IMR-90 (cell line): Measurements from ENCODE around the gene COL13A1. TPM values are rescaled to one million over a fixed set of nuclear protein-coding genes. Genes with fewer than 3 reads are reported as not detected.

Experiments used
- ATAC-seq: fragments of 200-7000 bp; cut with Tn5 transposase; 2 replicates; pipeline ENCODE4 v1.9.1; 2020; ENCODE audit warnings: low read depth, mild to moderate bottlenecking, moderate library complexity
- BruUV-seq: library from RNA; stranded (reverse); fragments of 400-500 nt; replicated peaks from 2 replicates; lab custom pipeline; 2021; lab: Mats Ljungman, UMichigan
- CTCF ChIA-PET: fragments of 300-600 bp; formaldehyde crosslinking; extraction: SDS; loops from one replicate; lab custom pipeline; 2021; ENCODE audit warnings: antibody characterized with exemption; lab: Yijun Ruan, JAX
- POLR2A ChIA-PET: fragments of 300-600 bp; sonication (Branson Sonifier 250); formaldehyde crosslinking; loops from one replicate; lab custom pipeline; 2022; ENCODE audit warnings: antibody characterized with exemption; ENCODE audit not compliant: unreplicated experiment; lab: Charles Lee
- DNase-seq: peaks from one replicate; pipeline ENCODE4 v3.0.0; 2013
- H2AFZ ChIP-seq: replicated peaks from 2 replicates; pipeline ENCODE3; 2013; ENCODE audit warnings: low read length, mild to moderate bottlenecking; ENCODE audit not compliant: poor library complexity
- H2AK5ac ChIP-seq: 2 replicates; pipeline ENCODE4 v1.6.1; 2013; ENCODE audit warnings: low read depth, low read length, inconsistent platforms
- H2AK9ac ChIP-seq: replicated peaks from 2 replicates; pipeline ENCODE3; 2013; ENCODE audit warnings: mild to moderate bottlenecking, low read depth, low read length, moderate library complexity; ENCODE audit not compliant: poor library complexity
- H2BK120ac ChIP-seq: 2 replicates; pipeline ENCODE4 v1.6.1; 2013; ENCODE audit warnings: low read depth, low read length, inconsistent platforms
- H2BK15ac ChIP-seq: 3 replicates; pipeline ENCODE4 v1.6.1; 2013; ENCODE audit warnings: low read depth, low read length, inconsistent platforms
- H2BK20ac ChIP-seq: 2 replicates; pipeline ENCODE4 v1.6.1; 2013; ENCODE audit warnings: low read depth, mild to moderate bottlenecking, inconsistent platforms, low read length, moderate library complexity
- H2BK5ac ChIP-seq: 2 replicates; pipeline ENCODE4 v1.6.1; 2013; ENCODE audit warnings: mild to moderate bottlenecking, low read depth, low read length, inconsistent platforms; ENCODE audit not compliant: poor library complexity, severe bottlenecking
- H3K14ac ChIP-seq: replicated peaks from 2 replicates; pipeline ENCODE4 v1.6.1; 2013; ENCODE audit warnings: low read depth, low read length, inconsistent platforms
- H3K18ac ChIP-seq: 2 replicates; pipeline ENCODE4 v1.6.1; 2013; ENCODE audit warnings: low read depth, low read length, control low read depth
- H3K23ac ChIP-seq: 2 replicates; pipeline ENCODE4 v1.6.1; 2013; ENCODE audit warnings: low read depth, low read length, inconsistent platforms
- H3K27ac ChIP-seq: 2 replicates; pipeline ENCODE4 v1.5.1; 2013; ENCODE audit warnings: mild to moderate bottlenecking, control low read depth, low read length; ENCODE audit not compliant: insufficient read depth
- H3K27me3 ChIP-seq: 2 replicates; pipeline ENCODE4 v1.6.1; 2013; ENCODE audit warnings: low read length; ENCODE audit not compliant: control insufficient read depth, insufficient read depth
- H3K36me3 ChIP-seq: 2 replicates; pipeline ENCODE4 v1.6.1; 2013; ENCODE audit warnings: low read length, mixed read lengths; ENCODE audit not compliant: control insufficient read depth, insufficient read depth
- H3K4ac ChIP-seq: 2 replicates; pipeline ENCODE4 v1.6.1; 2013; ENCODE audit warnings: low read depth, low read length, inconsistent platforms
- H3K4me1 ChIP-seq: 2 replicates; pipeline ENCODE4 v1.6.1; 2013; ENCODE audit warnings: low read length, mixed read lengths; ENCODE audit not compliant: control insufficient read depth, insufficient read depth
- H3K4me2 ChIP-seq: 2 replicates; pipeline ENCODE4 v1.6.1; 2013; ENCODE audit warnings: low read depth, mild to moderate bottlenecking, control low read depth, low read length, moderate library complexity
- H3K4me3 ChIP-seq: 2 replicates; pipeline ENCODE4 v1.5.1; 2013; ENCODE audit warnings: low read depth, mild to moderate bottlenecking, control low read depth, low read length, moderate library complexity; ENCODE audit not compliant: insufficient read depth
- H3K56ac ChIP-seq: 2 replicates; pipeline ENCODE4 v1.6.1; 2013; ENCODE audit warnings: low read length, inconsistent platforms; ENCODE audit not compliant: insufficient read depth; ENCODE audit errors: extremely low read depth
- H3K79me1 ChIP-seq, 2 experiments: 2 replicates each; pipeline ENCODE4 v1.6.1; 2013; ENCODE audit warnings: low read length in 2 of 2, inconsistent platforms in 1 of 2, low read depth in 1 of 2
- H3K9ac ChIP-seq: 2 replicates; pipeline ENCODE4 v1.6.1; 2013; ENCODE audit warnings: low read depth, low read length, control low read depth
- H3K9me1 ChIP-seq: 2 replicates; pipeline ENCODE4 v1.6.1; 2013; ENCODE audit warnings: low read length, inconsistent platforms; ENCODE audit not compliant: insufficient read depth
- H3K9me3 ChIP-seq: 2 replicates; pipeline ENCODE4 v1.6.1; 2013; ENCODE audit warnings: low read length; ENCODE audit not compliant: control insufficient read depth, insufficient read depth
- H4K20me1 ChIP-seq: 2 replicates; pipeline ENCODE4 v1.6.1; 2013; ENCODE audit warnings: low read length, inconsistent platforms; ENCODE audit not compliant: insufficient read depth
- H4K5ac ChIP-seq: 2 replicates; pipeline ENCODE4 v1.6.1; 2013; ENCODE audit warnings: mild to moderate bottlenecking, low read depth, low read length, control low read depth
- H4K8ac ChIP-seq, 2 experiments: 2 replicates each; pipeline ENCODE4 v1.6.1; 2013; ENCODE audit warnings: low read depth in 2 of 2, low read length in 2 of 2, control low read depth in 1 of 2, inconsistent platforms in 1 of 2
- H4K91ac ChIP-seq: 2 replicates; pipeline ENCODE4 v1.6.1; 2013; ENCODE audit warnings: low read depth, low read length, inconsistent platforms; ENCODE audit not compliant: insufficient read depth
- BHLHE40 ChIP-seq: fragments of 150-350 bp; IDR thresholded peaks from 2 replicates; pipeline ENCODE4 v1.6.1; 2016; ENCODE audit warnings: mild to moderate bottlenecking, low read depth, low read length
- CEBPB ChIP-seq: IDR thresholded peaks from 2 replicates; pipeline ENCODE4 v1.6.1; 2012; ENCODE audit warnings: low read depth, low read length, improper control_type of control experiment
- CHD1 ChIP-seq: IDR thresholded peaks from 2 replicates; pipeline ENCODE4 v1.6.1; 2012; ENCODE audit warnings: low read depth, low read length, improper control_type of control experiment
- FOS ChIP-seq: fragments of 150-350 bp; IDR thresholded peaks from 2 replicates; pipeline ENCODE4 v1.6.1; 2016; ENCODE audit warnings: low read depth, low read length
- MAZ ChIP-seq: IDR thresholded peaks from 2 replicates; pipeline ENCODE4 v1.6.1; 2012; ENCODE audit warnings: low read depth, mild to moderate bottlenecking, low read length, improper control_type of control experiment, moderate library complexity, borderline replicate concordance
- MXI1 ChIP-seq: IDR thresholded peaks from 2 replicates; pipeline ENCODE4 v1.6.1; 2012; ENCODE audit warnings: low read depth, mild to moderate bottlenecking, low read length, moderate library complexity, borderline replicate concordance
- RAD21 ChIP-seq: IDR thresholded peaks from 2 replicates; pipeline ENCODE4 v1.6.1; 2012; ENCODE audit warnings: low read length, improper control_type of control experiment
- RCOR1 ChIP-seq: IDR thresholded peaks from 2 replicates; pipeline ENCODE4 v1.6.1; 2012; ENCODE audit warnings: mild to moderate bottlenecking, low read length, improper control_type of control experiment; ENCODE audit not compliant: insufficient replicate concordance
- RFX5 ChIP-seq: IDR thresholded peaks from 2 replicates; pipeline ENCODE4 v1.8.0; 2012; ENCODE audit warnings: low read depth, mild to moderate bottlenecking, low read length, moderate library complexity
- WGBS, 2 experiments: methylation state at CpG; one replicate each; pipeline versions ENCODE4 v1.1.5 to v1.1.7; 2013; ENCODE audit warnings: missing lambda C conversion rate in 2 of 2; ENCODE audit not compliant: insufficient read length in 1 of 2; ENCODE audit errors: extremely low coverage in 2 of 2; 5-methylcytosine and 5-hydroxymethylcytosine counted together
- dilution Hi-C: fragments of 300-500 bp; cut with HindIII; formaldehyde crosslinking; loops from one replicate; pipeline ENCODE4 v1.14.3; 2018; ENCODE audit warnings: low sequenced_read_pairs; ENCODE audit not compliant: unreplicated experiment
- in situ Hi-C: fragments of 300-500 bp; cut with MboI; formaldehyde crosslinking; loops from 3 replicates; pipeline ENCODE4 v1.14.3; 2019; ENCODE audit warnings: low sequenced_read_pairs, inconsistent platforms, mixed read lengths
- intact Hi-C: fragments of 100-400 bp; cut with micrococcal nuclease; formaldehyde crosslinking; loops from 2 replicates; pipeline ENCODE4 v1.10.0; 2022
- polyA plus RNA-seq, 3 experiments: library from polyadenylated mRNA; depleted of rRNA; stranded (reverse); fragments of >200 nt; gene quantifications; 2 replicates each; pipeline ENCODE4 v1.2.3, GENCODE V29; 2012; ENCODE audit warnings: low replicate concordance in 1 of 3
- total RNA-seq: library from RNA; depleted of rRNA; stranded (reverse); fragments of >200 nt; gene quantifications from 2 replicates; pipeline ENCODE4 v1.2.3, GENCODE V29; 2012
- TF ChIP-seq, protein P1 (sequence below): fragments of 150-350 bp; IDR thresholded peaks from 2 replicates; pipeline ENCODE4 v1.6.1; 2016; ENCODE audit warnings: low read depth, mild to moderate bottlenecking, low read length, moderate library complexity, borderline replicate concordance
- TF ChIP-seq, protein P2 (sequence below): conservative IDR thresholded peaks from 2 replicates; pipeline ENCODE4 v1.5.1; 2012; ENCODE audit warnings: mild to moderate bottlenecking, low read depth, low read length, improper control_type of control experiment

COL13A1 gene
- total and polyA plus RNA-seq, 2 of the 4 experiments (the other 2 are of a cell fraction) = 12.2 to 31.3 TPM

DNA sequence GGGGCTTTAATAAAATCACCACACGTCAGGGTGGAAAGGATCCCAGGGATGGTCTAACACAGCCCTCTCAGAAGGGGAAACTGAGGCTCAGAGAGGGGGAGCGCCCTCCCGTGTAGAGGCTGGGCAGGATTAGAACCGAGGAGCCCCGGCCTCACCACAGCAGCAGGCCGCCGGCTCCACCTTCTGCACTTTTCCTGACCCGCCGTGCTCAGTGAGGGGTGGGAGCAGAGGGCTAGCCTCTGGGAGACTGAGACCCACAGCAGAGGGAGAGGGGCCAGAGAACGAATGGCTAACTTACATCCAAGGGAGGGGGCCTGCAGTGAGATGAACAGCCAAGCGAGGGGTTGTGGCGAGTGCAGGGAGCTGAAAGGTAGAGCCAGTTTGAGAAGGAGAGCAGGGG, 79.5 kb downstream of the COL13A1 start (continued):
- TF ChIP-seq, protein P1, sequence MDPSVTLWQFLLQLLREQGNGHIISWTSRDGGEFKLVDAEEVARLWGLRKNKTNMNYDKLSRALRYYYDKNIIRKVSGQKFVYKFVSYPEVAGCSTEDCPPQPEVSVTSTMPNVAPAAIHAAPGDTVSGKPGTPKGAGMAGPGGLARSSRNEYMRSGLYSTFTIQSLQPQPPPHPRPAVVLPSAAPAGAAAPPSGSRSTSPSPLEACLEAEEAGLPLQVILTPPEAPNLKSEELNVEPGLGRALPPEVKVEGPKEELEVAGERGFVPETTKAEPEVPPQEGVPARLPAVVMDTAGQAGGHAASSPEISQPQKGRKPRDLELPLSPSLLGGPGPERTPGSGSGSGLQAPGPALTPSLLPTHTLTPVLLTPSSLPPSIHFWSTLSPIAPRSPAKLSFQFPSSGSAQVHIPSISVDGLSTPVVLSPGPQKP = no peak

DNA sequence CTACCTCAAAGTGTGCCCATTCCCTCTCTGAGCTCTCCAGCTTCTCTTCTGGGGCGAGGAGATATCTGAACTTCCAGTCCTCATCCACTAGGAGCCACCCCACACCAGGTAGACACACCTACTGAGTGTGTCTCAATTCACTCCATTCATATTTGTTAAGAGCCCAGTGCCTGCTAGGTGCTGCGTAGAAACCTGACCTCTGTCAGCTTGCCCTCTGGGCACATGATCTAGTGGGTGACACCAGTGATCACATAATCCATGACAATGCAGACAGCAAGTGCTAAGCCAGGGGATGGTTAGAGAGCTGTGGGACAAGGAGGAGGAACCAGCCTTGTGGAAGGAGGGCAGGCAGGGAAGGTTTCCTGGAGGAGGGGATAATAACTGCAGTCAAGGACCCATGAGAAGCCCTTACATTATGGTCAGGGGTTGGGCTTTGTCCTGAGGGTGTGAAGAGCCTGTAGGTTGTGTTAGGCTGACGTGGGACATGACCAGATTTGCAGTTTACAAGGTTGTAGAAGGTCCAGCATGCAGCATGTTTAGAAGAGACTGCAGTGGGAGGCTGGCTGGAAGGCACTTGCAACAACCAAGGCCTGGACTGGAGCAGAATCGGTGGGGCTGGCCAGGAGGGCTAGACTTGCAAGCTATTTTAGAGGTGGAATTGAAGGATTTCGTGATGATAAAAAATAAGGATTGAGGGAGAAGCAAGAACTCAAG, 81.8 kb downstream of the COL13A1 start:
- no peak overlapping the region for H3K14ac ChIP-seq
- no peak overlapping the region for H3K18ac ChIP-seq
- no peak overlapping the region for H3K56ac ChIP-seq
- no peak overlapping the region for H3K4me3 ChIP-seq
- CTCF ChIA-PET = interaction anchor here (1.1 kb wide), 1 partner anchor 10 kb away, joined by 3 read pairs; no protein-coding TSS in a partner anchor
- no peaks in the 10 kb centered on the region; the same call in 1 of the 2 replicates for H3K36me3 ChIP-seq
- POLR2A ChIA-PET = no interaction called here
- ATAC-seq (no peak), DNase-seq (no peak)
- H2BK20ac ChIP-seq = no peak overlapping the region
- 100% methylated on average over 1 of the region's 5 CpGs; no CpG with 5 or more reads in 1 of the 2 experiments for WGBS, 2 experiments
- H2AFZ ChIP-seq = no peak overlapping the region
- H2BK120ac ChIP-seq = no peak overlapping the region
- dilution Hi-C loops = no loop called here
- no peak overlapping the region for H3K27ac ChIP-seq
- no peak overlapping the region for H4K5ac ChIP-seq
- no peak overlapping the region for H4K91ac ChIP-seq
- intact Hi-C loops = no loop called here
- no peak overlapping the region for H2AK9ac ChIP-seq
- no TSS peak for BruUV-seq
- H3K79me1 ChIP-seq = no peaks in the 10 kb centered on the region
- no peak overlapping the region for H2BK5ac ChIP-seq
- in situ Hi-C loops = no loop called here
- H3K9me3 ChIP-seq = no peaks in the 10 kb centered on the region
- peaks cover 10% of the 10 kb centered on the region; the same call in 1 of the 2 replicates for H3K9me1 ChIP-seq
- H4K8ac ChIP-seq = no peak overlapping the region
- peaks cover 4% of the 10 kb centered on the region for H3K4me1 ChIP-seq
- H4K20me1 ChIP-seq = peaks cover 3% of the 10 kb centered on the region; the same call in 1 of the 2 replicates
- H3K4ac ChIP-seq = no peak overlapping the region
- 0 out of 2 replicates have a peak overlapping the region, but pooled peaks have one; percentile 20 for H3K23ac ChIP-seq
- H2AK5ac ChIP-seq = no peak overlapping the region
- no peak overlapping the region for H2BK15ac ChIP-seq
- no peak overlapping the region for H3K9ac ChIP-seq
- H3K4me2 ChIP-seq = no peak overlapping the region
- H3K27me3 ChIP-seq = no peaks in the 10 kb centered on the region
- TF ChIP-seq MXI1 (no peak), RFX5 (no peak), CEBPB (no peak), FOS (no peak), BHLHE40 (no peak), RCOR1 (no peak), MAZ (no peak), CHD1 (no peak), RAD21 (no peak)
- TF ChIP-seq, protein P1 = no peak
- TF ChIP-seq, protein P2, sequence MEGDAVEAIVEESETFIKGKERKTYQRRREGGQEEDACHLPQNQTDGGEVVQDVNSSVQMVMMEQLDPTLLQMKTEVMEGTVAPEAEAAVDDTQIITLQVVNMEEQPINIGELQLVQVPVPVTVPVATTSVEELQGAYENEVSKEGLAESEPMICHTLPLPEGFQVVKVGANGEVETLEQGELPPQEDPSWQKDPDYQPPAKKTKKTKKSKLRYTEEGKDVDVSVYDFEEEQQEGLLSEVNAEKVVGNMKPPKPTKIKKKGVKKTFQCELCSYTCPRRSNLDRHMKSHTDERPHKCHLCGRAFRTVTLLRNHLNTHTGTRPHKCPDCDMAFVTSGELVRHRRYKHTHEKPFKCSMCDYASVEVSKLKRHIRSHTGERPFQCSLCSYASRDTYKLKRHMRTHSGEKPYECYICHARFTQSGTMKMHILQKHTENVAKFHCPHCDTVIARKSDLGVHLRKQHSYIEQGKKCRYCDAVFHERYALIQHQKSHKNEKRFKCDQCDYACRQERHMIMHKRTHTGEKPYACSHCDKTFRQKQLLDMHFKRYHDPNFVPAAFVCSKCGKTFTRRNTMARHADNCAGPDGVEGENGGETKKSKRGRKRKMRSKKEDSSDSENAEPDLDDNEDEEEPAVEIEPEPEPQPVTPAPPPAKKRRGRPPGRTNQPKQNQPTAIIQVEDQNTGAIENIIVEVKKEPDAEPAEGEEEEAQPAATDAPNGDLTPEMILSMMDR = no peak
